IgD-negative memory B cell (primary cell): ENCODE results near the gene TEKT2. TPM values are rescaled to one million over a fixed set of nuclear protein-coding genes. Genes with fewer than 3 reads are reported as not detected.

Experiments used
- H3K27ac Mint-ChIP-seq, 3 donors: one replicate each; pipeline ENCODE4 v1.8.0; 2020 to 2022; ENCODE audit warnings: mild to moderate bottlenecking in 3 of 3, mixed read lengths in 3 of 3, moderate library complexity in 1 of 3
- H3K27me3 Mint-ChIP-seq: one replicate; pipeline ENCODE4 v1.8.0; 2021; ENCODE audit warnings: mixed read lengths
- H3K36me3 Mint-ChIP-seq: one replicate; pipeline ENCODE4 v1.8.0; 2020; ENCODE audit warnings: mild to moderate bottlenecking, mixed read lengths
- H3K4me1 Mint-ChIP-seq, 3 donors: one replicate each; pipeline ENCODE4 v1.8.0; 2020 to 2022; ENCODE audit warnings: mixed read lengths in 3 of 3, mild to moderate bottlenecking in 1 of 3
- H3K4me3 Mint-ChIP-seq, 4 donors: one replicate each; pipeline ENCODE4 v1.8.0; 2020 to 2022; ENCODE audit warnings: mild to moderate bottlenecking in 4 of 4, mixed read lengths in 4 of 4, moderate library complexity in 3 of 4
- H3K9me3 Mint-ChIP-seq, 3 donors: one replicate each; pipeline ENCODE4 v1.8.0; 2020 to 2021; ENCODE audit warnings: mixed read lengths in 3 of 3, mild to moderate bottlenecking in 1 of 3
- polyA plus RNA-seq: library from polyadenylated mRNA; unstranded; fragments of 300-500 nt; fragmentation: Illumina TruSeq; gene quantifications from one replicate; pipeline ENCODE4 v1.2.3, GENCODE V29; 2021

TEKT2 gene
- polyA plus RNA-seq, 1 donor from 2014 or later: not detected

- H3K27me3 Mint-ChIP-seq: no peaks in the 10 kb centered on the region
- H3K27ac Mint-ChIP-seq: no peak overlapping the region
- H3K4me3 Mint-ChIP-seq: no peak overlapping the region
- H3K9me3 Mint-ChIP-seq: no peaks in the 10 kb centered on the region
- H3K4me1 Mint-ChIP-seq: no peaks in the 10 kb centered on the region
- no peaks in the 10 kb centered on the region for H3K36me3 Mint-ChIP-seq
Measured at GRCh38 chr1:36108314-36108713, 24.4 kb downstream of the TEKT2 start.

- no peaks in the 10 kb centered on the region for H3K4me1 Mint-ChIP-seq
- H3K27ac Mint-ChIP-seq: no peak overlapping the region
- H3K27me3 Mint-ChIP-seq: no peaks in the 10 kb centered on the region
- no peak overlapping the region for H3K4me3 Mint-ChIP-seq
- H3K9me3 Mint-ChIP-seq: no peaks in the 10 kb centered on the region
- H3K36me3 Mint-ChIP-seq: no peaks in the 10 kb centered on the region
Measured at GRCh38 chr1:36109041-36109679, 25.3 kb downstream of the TEKT2 start.

GRCh38 chr1:36111151-36111550, 27.3 kb downstream of the TEKT2 start:
- Mint-ChIP-seq H3K4me1 (no peaks in the 10 kb centered on the region), H3K27me3 (no peaks in the 10 kb centered on the region), H3K27ac (peak overlapping the region in 1 of 3 donors; percentile 44), H3K4me3 (peak overlapping the region in 1 of 4 donors; percentile 67), H3K9me3 (no peaks in the 10 kb centered on the region), H3K36me3 (no peaks in the 10 kb centered on the region)

GRCh38 chr1:36112823-36113222, 28.9 kb downstream of the TEKT2 start:
- Mint-ChIP-seq H3K9me3 (no peaks in the 10 kb centered on the region), H3K4me3 (no peak overlapping the region), H3K4me1 (no peaks in the 10 kb centered on the region), H3K36me3 (no peaks in the 10 kb centered on the region), H3K27me3 (no peaks in the 10 kb centered on the region), H3K27ac (peak overlapping the region in 1 of 3 donors; percentile 82)

- Mint-ChIP-seq H3K36me3 (no peaks in the 10 kb centered on the region), H3K9me3 (no peaks in the 10 kb centered on the region), H3K4me1 (no peaks in the 10 kb centered on the region), H3K27ac (no peak overlapping the region), H3K4me3 (no peak overlapping the region), H3K27me3 (no peaks in the 10 kb centered on the region)
Measured at GRCh38 chr1:36114371-36114770, 30.5 kb downstream of the TEKT2 start.

GRCh38 chr1:36115200-36115669, 31.3 kb downstream of the TEKT2 start:
- no peak overlapping the region for H3K4me3 Mint-ChIP-seq
- H3K36me3 Mint-ChIP-seq: no peaks in the 10 kb centered on the region
- no peaks in the 10 kb centered on the region for H3K9me3 Mint-ChIP-seq
- no peak overlapping the region for H3K27ac Mint-ChIP-seq
- H3K27me3 Mint-ChIP-seq: no peaks in the 10 kb centered on the region
- H3K4me1 Mint-ChIP-seq: no peaks in the 10 kb centered on the region

- no peak overlapping the region for H3K4me3 Mint-ChIP-seq
- H3K9me3 Mint-ChIP-seq: no peaks in the 10 kb centered on the region
- H3K27me3 Mint-ChIP-seq: no peaks in the 10 kb centered on the region
- no peaks in the 10 kb centered on the region for H3K36me3 Mint-ChIP-seq
- H3K27ac Mint-ChIP-seq: no peak overlapping the region
- no peaks in the 10 kb centered on the region for H3K4me1 Mint-ChIP-seq
Measured at GRCh38 chr1:36115931-36116330, 32.0 kb downstream of the TEKT2 start.

- Mint-ChIP-seq H3K4me1 (no peaks in the 10 kb centered on the region), H3K27ac (no peak overlapping the region), H3K27me3 (no peaks in the 10 kb centered on the region), H3K36me3 (no peaks in the 10 kb centered on the region), H3K4me3 (no peak overlapping the region), H3K9me3 (no peaks in the 10 kb centered on the region)
Measured at GRCh38 chr1:36116901-36117300, 33.0 kb downstream of the TEKT2 start.

GRCh38 chr1:36118447-36119204, 34.7 kb downstream of the TEKT2 start:
- no peaks in the 10 kb centered on the region for H3K36me3 Mint-ChIP-seq
- no peak overlapping the region for H3K4me3 Mint-ChIP-seq
- H3K27ac Mint-ChIP-seq: no peak overlapping the region
- H3K27me3 Mint-ChIP-seq: peaks cover 7% of the 10 kb centered on the region
- H3K4me1 Mint-ChIP-seq: peaks cover 5 to 13% (median 12%) of the 10 kb centered on the region in 3 donors
- no peaks in the 10 kb centered on the region for H3K9me3 Mint-ChIP-seq

- H3K4me1 Mint-ChIP-seq: peaks cover 6 to 15% (median 14%) of the 10 kb centered on the region in 3 donors
- H3K4me3 Mint-ChIP-seq: no peak overlapping the region
- no peaks in the 10 kb centered on the region for H3K36me3 Mint-ChIP-seq
- no peaks in the 10 kb centered on the region for H3K9me3 Mint-ChIP-seq
- peaks cover 11% of the 10 kb centered on the region for H3K27me3 Mint-ChIP-seq
- no peak overlapping the region for H3K27ac Mint-ChIP-seq
Measured at GRCh38 chr1:36119456-36119855, 35.6 kb downstream of the TEKT2 start.

- peaks cover 6 to 16% (median 14%) of the 10 kb centered on the region in 3 donors for H3K4me1 Mint-ChIP-seq
- no peaks in the 10 kb centered on the region for H3K9me3 Mint-ChIP-seq
- peaks cover 17% of the 10 kb centered on the region for H3K27me3 Mint-ChIP-seq
- peak overlapping the region in 2 of 4 donors; percentile 79 to 85 for H3K4me3 Mint-ChIP-seq
- H3K36me3 Mint-ChIP-seq: no peaks in the 10 kb centered on the region
- no peak overlapping the region for H3K27ac Mint-ChIP-seq
Measured at GRCh38 chr1:36122062-36123030, 38.5 kb downstream of the TEKT2 start.

GRCh38 chr1:36123356-36123755, 39.5 kb downstream of the TEKT2 start:
- H3K36me3 Mint-ChIP-seq: no peaks in the 10 kb centered on the region
- peak overlapping the region; percentile 5 to 27 (median 16) for H3K27ac Mint-ChIP-seq
- H3K4me3 Mint-ChIP-seq: peak overlapping the region; percentile 26 to 85 (median 54)
- H3K9me3 Mint-ChIP-seq: no peaks in the 10 kb centered on the region
- H3K27me3 Mint-ChIP-seq: peaks cover 17% of the 10 kb centered on the region
- H3K4me1 Mint-ChIP-seq: peaks cover 6 to 16% (median 14%) of the 10 kb centered on the region in 3 donors

- no peaks in the 10 kb centered on the region for H3K36me3 Mint-ChIP-seq
- peaks cover 17% of the 10 kb centered on the region for H3K27me3 Mint-ChIP-seq
- no peaks in the 10 kb centered on the region for H3K9me3 Mint-ChIP-seq
- H3K4me3 Mint-ChIP-seq: peak overlapping the region; percentile 38 to 88 (median 70)
- peak overlapping the region in 1 of 3 donors; percentile 47 for H3K27ac Mint-ChIP-seq
- H3K4me1 Mint-ChIP-seq: peaks cover 6 to 16% (median 14%) of the 10 kb centered on the region in 3 donors
Measured at GRCh38 chr1:36124404-36125128, 40.7 kb downstream of the TEKT2 start.
